GM21390 (cell line): ENCODE measurements around the gene GRIFIN.
"Not testable (repeated sequence)": the region's sequence is repeated elsewhere in the genome, so short reads cannot be mapped to it uniquely, and the experiment has no call there.

Source experiments
- ATAC-seq: cut with Tn5 transposase; IDR thresholded peaks from one replicate; pipeline ENCODE4 v1.9.1; 2021; ENCODE audit not compliant: unreplicated experiment

The GRIFIN gene

DNA sequence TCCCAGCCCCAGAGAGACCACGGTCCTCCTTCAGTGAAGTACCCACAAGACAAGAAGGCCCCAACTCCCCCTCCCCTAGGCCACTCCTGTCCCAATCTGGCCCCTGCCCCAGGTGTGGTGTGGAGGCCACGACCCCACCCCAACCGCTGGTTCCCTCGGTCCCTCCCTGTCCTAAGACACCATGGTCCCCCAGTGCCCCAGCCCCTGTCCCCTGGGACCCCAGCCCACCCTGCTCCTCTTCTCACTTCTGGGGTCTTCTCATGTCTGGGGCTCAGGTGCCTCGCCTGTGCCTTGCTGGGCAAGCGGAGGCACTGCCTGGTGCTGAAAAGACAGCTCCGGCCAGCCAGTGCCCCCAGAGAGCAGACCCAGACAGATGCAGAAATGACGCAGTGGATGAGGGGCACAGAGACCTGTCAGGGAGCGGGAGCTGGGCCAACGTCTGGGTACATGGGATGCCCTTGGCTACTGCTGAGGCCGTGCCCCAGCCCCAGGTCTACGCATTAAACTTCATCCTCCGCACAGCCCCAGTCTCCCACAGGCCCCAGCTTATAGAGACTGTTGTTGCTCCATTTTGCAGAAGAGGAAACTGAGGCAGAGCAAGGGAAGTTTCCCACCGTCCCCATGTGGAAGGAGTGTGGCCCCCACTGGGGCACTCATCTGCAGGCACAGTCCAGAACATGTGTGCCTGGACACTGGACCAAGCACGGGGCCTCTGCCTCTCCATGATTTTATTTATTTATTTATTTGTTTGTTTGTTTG lies 14.8 kb downstream of the GRIFIN start:
- ATAC-seq: no peak

DNA sequence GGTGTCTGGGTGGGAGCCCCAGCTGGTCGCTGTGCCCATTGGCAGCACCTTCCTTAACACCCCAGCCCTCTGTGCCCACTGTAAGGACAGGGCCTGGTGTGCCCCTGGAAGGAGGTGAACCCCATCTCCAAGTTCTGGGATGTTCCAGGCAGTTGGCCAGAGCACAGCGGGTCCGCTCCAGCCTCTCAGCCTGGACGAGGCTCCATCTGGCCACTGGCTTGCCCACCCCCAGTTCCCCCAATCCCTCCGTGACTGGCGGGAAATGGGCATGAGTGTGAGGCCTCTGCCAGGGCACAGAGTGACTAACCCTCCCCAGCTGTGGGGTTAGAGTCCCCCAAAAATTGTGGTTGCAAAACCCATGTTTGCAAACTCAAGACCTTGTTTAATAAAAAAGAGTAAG lies 15.6 kb downstream of the GRIFIN start:
- no peak for ATAC-seq

DNA sequence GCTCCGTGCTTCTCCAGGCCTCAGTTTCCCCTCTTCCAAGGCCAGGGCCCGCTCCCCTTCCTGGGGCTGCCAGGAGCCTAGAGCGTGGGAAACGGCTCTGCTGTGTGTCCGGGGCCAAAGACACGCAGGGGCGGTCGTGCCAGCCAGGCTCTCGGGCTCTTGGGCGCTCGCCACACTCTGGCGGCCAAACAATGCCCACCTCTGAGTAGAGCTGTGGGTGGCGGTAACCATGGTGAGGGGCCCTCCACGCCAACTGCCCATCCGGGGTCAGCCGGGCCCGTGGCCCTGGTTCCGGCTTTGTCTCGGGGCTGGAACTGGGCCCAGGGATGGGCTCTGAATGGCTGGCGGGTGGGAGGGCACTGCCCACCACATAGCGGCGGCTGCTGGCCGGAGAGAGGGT lies 16.0 kb downstream of the GRIFIN start:
- ATAC-seq: no peak

DNA sequence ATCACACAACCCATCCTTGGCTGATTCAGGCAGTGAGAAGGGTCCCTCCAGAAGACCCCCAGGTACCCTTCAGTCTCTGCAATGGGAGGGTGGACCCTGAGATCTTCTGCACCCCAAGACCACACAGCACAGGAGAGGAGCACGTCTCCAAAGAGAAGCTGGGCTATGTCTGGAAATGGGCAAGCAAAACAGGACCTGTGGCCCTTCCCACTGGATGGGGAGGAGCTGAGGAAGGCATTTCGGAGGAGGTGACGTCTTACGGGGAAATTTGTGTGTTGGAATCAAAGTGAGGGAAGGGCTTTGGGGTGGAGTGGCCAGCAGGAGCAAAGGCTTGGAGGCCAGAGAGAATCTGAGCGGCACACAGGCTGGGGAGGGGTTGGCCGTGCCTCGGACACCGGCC lies 16.5 kb downstream of the GRIFIN start:
- no peak for ATAC-seq

- not testable (repeated sequence) for ATAC-seq
These were observed 22.3 kb downstream of the GRIFIN start for GRCh38 chr7:2453849-2454248.

DNA sequence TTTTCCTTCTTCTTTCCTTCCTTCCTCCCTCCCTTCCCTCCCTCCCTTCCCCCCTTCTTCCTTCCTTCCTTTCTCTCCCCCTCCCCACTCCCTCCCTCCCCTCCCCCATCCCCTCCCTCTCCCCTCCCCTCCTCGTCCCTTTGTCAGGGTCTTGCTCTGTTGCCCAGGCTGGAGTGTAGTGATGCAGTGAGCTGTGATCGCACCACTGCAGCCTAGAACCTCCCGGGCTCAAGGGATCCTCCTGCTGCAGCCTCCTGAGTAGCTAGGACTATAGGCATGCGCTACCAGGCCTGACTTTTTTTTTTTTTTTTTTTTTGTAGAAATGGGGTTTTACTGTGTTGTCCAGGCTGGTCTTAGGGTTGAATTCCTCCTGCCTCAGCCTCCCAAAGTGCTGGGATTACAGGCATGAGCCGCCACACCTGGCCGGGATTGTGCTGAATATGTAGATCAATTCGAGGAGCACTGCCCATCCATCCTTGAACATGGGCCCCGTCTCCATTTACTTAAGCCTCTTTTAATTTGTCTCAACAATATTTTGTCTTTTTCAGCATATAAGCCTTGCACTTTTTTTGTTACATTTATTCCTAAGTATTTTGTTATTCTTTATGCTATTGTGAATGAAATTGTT lies 23.4 kb downstream of the GRIFIN start:
- no peak for ATAC-seq

- peak; percentile 27 for ATAC-seq
These were observed 24.1 kb downstream of the GRIFIN start for GRCh38 chr7:2452074-2452507.

- ATAC-seq: peak; percentile 80
These were observed 24.8 kb downstream of the GRIFIN start for GRCh38 chr7:2451171-2452073.

GRCh38 chr7:2450198-2451107 lies 25.7 kb downstream of the GRIFIN start:
- no peak for ATAC-seq

DNA sequence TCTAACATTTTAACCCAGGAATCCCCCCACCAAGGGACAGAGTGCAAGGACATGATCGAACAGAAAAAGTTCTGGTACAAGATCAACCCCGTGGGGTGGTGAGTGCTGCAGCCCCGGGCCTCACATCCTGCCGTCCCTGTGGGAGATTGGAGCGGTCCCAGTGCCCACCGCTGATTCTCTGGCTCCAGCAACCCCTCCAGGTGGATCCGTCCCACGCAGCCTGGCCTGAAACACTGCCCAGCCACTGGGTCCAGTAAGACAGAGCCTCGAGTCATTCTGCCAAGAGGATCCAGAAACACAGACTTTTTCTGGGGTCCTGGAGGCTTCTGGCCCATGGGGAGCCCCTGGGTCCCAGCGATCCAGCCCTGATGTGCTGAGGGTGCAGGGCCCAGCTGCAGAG lies 29.5 kb downstream of the GRIFIN start:
- no peak for ATAC-seq

GRCh38 chr7:2445898-2446555 lies 30.2 kb downstream of the GRIFIN start:
- ATAC-seq: no peak

DNA sequence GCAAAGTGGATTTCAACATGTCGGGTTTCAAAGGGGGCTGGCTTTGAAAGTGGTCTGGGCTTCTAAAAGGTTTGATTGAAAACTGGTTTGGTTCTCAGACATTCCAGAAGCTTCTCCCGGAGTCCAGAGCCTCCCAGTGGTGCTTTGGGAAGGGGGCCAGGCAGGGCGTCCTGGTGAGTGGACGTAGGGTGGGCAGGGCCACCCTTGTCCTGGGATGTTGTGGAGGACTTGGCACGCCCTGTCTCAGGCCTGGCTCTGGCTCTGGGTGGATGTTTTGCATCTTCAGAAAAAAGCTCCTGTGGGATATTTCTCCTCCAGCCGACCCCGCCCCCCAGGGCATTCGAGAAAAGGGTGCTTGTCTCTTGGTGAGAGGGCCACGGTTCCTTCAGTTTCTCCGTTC lies 31.2 kb downstream of the GRIFIN start:
- no peak for ATAC-seq

DNA sequence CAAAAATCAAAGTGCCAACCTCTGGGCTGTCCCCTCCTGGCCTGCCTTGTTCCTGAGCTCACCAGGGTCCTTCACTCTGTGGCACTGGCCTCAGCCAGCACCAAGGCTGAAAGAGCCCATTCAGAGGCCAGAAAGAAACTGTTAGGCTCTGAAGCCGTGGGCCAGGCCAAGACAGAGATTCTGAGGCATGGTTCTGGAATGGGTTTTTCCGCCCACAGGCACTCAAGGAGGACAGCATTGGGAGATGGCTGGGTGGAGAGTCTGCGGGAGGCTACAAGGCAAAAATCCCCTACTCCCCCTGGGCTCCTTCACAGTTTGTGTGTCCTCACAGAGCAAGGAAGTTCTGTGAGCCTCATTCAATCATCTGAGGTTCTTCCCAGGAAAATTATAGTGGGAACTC lies 31.7 kb downstream of the GRIFIN start:
- ATAC-seq: no peak

GRCh38 chr7:2443491-2443890 lies 32.7 kb downstream of the GRIFIN start:
- ATAC-seq: no peak

DNA sequence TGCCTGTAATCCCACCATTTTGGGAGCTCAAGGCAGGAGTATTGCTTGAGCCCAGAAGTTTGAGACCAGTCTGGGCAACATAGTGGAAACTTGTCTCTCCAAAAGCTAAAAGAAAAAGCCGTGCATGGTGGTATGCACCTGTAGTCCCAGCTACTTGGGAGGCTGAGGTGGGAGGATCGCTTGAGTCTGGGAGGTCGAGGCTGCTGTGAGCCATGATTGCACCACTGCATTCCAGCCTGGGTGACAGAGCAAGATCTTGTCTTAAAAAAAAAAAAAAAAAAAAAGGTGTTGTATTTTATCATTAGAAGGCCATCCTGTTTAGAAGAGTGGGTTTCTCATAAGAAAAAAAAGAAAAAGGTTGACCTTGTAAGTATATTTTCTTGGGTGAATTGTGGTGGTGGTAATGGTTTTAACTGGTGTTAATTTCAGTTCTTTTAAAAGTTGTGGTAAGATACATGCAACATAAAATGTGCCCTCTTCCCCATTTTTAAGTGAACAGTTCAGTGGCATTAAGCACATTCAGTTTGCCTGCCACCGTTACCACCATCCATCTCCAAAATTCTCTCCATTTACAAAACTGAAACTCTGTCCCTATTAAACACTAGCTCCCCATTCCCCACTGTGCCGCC lies 34.7 kb downstream of the GRIFIN start:
- no peak for ATAC-seq

- no peak for ATAC-seq
These were observed 35.5 kb downstream of the GRIFIN start for GRCh38 chr7:2440608-2441245.

DNA sequence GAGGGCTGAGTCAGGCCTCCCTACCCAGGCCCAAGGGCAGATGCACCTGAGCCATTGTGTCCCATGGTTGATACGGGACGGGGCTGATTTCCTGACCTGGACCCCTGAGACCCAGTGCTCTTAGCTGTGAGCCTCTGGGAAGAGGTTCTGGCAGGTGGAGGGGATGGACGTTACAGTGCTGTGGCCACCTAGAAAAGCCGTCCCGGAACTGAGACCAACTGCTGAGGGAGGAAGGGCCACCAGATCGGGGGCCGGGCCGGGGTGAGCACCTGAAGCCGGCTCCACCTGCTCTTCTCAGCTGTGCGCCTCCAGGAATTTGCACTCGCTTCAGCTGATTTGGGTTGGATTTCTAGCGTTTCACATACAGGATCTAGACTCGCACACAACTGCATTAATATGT lies 37.4 kb downstream of the GRIFIN start:
- no peak for ATAC-seq

GRCh38 chr7:2438186-2438585 lies 38.0 kb downstream of the GRIFIN start:
- ATAC-seq: no peak

DNA sequence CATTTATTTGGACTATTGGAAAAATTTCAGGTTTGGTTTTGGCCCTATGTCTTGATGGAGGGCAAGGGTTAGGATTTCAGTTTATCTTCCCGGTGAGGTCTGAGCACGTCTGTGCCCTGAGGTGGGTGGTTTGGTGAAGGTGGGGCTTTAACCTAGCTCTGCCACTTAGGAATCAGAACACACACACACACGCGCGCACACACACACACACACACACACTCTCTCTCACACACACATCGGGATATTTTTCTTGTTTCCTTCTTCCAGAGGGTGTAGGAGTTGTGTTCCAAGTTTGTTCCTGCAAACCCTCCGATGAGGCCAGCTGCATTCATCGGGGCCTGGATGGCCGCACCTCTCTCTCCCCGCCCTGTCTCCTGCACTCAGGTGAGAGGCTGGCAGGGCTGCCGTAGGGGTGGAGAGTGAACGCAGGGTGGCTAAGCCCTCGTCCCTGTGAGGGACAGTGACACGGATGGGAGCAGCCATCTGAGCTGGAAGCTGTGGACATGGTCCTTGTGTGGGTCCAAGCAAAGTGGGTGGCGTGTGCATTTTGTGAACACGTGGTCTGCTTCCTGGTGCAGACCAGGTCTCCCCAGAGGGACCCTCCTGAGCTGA lies 38.6 kb downstream of the GRIFIN start:
- ATAC-seq: no peak
